ENCODE data around the gene MGST3. TPM values are rescaled to one million over a fixed set of nuclear protein-coding genes. Genes with fewer than 3 reads are reported as not detected.
"Not testable (repeated sequence)": the region's sequence is repeated elsewhere in the genome, so short reads cannot be mapped to it uniquely, and the experiment has no call there.

The MGST3 gene
- total RNA-seq, 1 experiment from 2014 or later: 90.1 TPM

- Histone ChIP-seq H3F3A (ENCODE audit: insufficient read depth, low read depth) (no peaks in the 10 kb centered on the region), H3K4me2 (no peak overlapping the region), H3K4me3 (no peak overlapping the region), H3K36me3 (ENCODE audit: low read depth) (peaks cover 28% of the 10 kb centered on the region), H3K79me2 (ENCODE audit: low read depth) (no peaks in the 10 kb centered on the region), H3K27ac (no peak overlapping the region), H3K4me1 (replicated peaks; ENCODE audit: insufficient read depth) (no peaks in the 10 kb centered on the region), H3K9me3 (ENCODE audit: insufficient read depth, low read depth) (no peaks in the 10 kb centered on the region), H3K9me2 (ENCODE audit: insufficient read depth) (no peaks in the 10 kb centered on the region), H4K20me1 (ENCODE audit: insufficient read depth) (no peaks in the 10 kb centered on the region), H2AFZ (no peak overlapping the region), H3K27me3 (ENCODE audit: insufficient read depth, low read depth) (no peaks in the 10 kb centered on the region)
- DNase-seq: no peak
- BruUV-seq (replicated peaks): no TSS peak
- CTCF ChIA-PET: no interaction called here
- TF ChIP-seq CTCF (conservative IDR thresholded peaks at IDR 0.05): no peak
- intact Hi-C loops (cut with micrococcal nuclease; ENCODE audit: unreplicated experiment): loop anchor here (1.0 kb wide), 1 partner anchor 10 kb away; no protein-coding TSS in a partner anchor
- POLR2A ChIA-PET (ENCODE audit: unreplicated experiment): no interaction called here
These were observed 48.4 kb downstream of the MGST3 start for GRCh38 chr1:165679282-165680036.

GRCh38 chr1:165680303-165680702, 49.3 kb downstream of the MGST3 start:
- POLR2A ChIA-PET (ENCODE audit: unreplicated experiment): no interaction called here

GRCh38 chr1:165680773-165681172, 49.7 kb downstream of the MGST3 start:
- H3K9me3 ChIP-seq (ENCODE audit: insufficient read depth, low read depth); DNase-seq; H3K9me2 ChIP-seq (ENCODE audit: insufficient read depth); H3K79me2 ChIP-seq (ENCODE audit: low read depth); POLR2A ChIA-PET (ENCODE audit: unreplicated experiment); H2AFZ ChIP-seq; H3K27ac ChIP-seq; H3F3A ChIP-seq (ENCODE audit: insufficient read depth, low read depth); BruUV-seq (replicated peaks); H3K4me2 ChIP-seq; H3K4me1 ChIP-seq (replicated peaks; ENCODE audit: insufficient read depth); H3K27me3 ChIP-seq (ENCODE audit: insufficient read depth, low read depth); CTCF ChIA-PET; H3K4me3 ChIP-seq; H4K20me1 ChIP-seq (ENCODE audit: insufficient read depth): not testable (repeated sequence)
- intact Hi-C loops (cut with micrococcal nuclease; ENCODE audit: unreplicated experiment): loop anchor here (1.0 kb wide), 1 partner anchor 9 kb away; no protein-coding TSS in a partner anchor
- H3K36me3 ChIP-seq (ENCODE audit: low read depth): peaks cover 28% of the 10 kb centered on the region

More at GRCh38 chr1:165680303-165680702, 49.3 kb downstream of the MGST3 start:
- H3K36me3 ChIP-seq (ENCODE audit: low read depth): peaks cover 28% of the 10 kb centered on the region
- H3K4me3 ChIP-seq: no peak overlapping the region
- no peaks in the 10 kb centered on the region for H3K27me3 ChIP-seq (ENCODE audit: insufficient read depth, low read depth)
- no peaks in the 10 kb centered on the region for H3K79me2 ChIP-seq (ENCODE audit: low read depth)
- intact Hi-C loops (cut with micrococcal nuclease; ENCODE audit: unreplicated experiment): loop anchor here (1.0 kb wide), 1 partner anchor 9 kb away; no protein-coding TSS in a partner anchor
- CTCF ChIA-PET: no interaction called here
- H3K27ac ChIP-seq: no peak overlapping the region
- H3K4me1 ChIP-seq (replicated peaks; ENCODE audit: insufficient read depth): no peaks in the 10 kb centered on the region
- TF ChIP-seq EZH2 (IDR thresholded peaks at IDR 0.05; ENCODE audit: low read depth) (no peak), CTCF (conservative IDR thresholded peaks at IDR 0.05) (no peak)
- no peak for DNase-seq
- H3K4me2 ChIP-seq: no peak overlapping the region
- H3K9me2 ChIP-seq (ENCODE audit: insufficient read depth): no peaks in the 10 kb centered on the region
- no TSS peak for BruUV-seq (replicated peaks)
- H4K20me1 ChIP-seq (ENCODE audit: insufficient read depth): no peaks in the 10 kb centered on the region
- H2AFZ ChIP-seq: no peak overlapping the region
- H3F3A ChIP-seq (ENCODE audit: insufficient read depth, low read depth): no peaks in the 10 kb centered on the region
- no peaks in the 10 kb centered on the region for H3K9me3 ChIP-seq (ENCODE audit: insufficient read depth, low read depth)

Data from PC-9 (cell line).